AG10803 (cell line): ENCODE results near the gene ZDHHC19.

Experiments
- DNase-seq: peaks from one replicate; pipeline ENCODE4 v3.0.0; 2010; ENCODE audit warnings: low read depth
- H3K4me3 ChIP-seq: 2 replicates; pipeline ENCODE4 v1.5.1; 2011; ENCODE audit warnings: mild to moderate bottlenecking, low read length, control low read depth
- CTCF ChIP-seq: conservative IDR thresholded peaks from 2 replicates; pipeline ENCODE4 v1.5.1; 2011; ENCODE audit warnings: mild to moderate bottlenecking, low read length, control low read depth, inconsistent platforms

ZDHHC19 gene

DNA sequence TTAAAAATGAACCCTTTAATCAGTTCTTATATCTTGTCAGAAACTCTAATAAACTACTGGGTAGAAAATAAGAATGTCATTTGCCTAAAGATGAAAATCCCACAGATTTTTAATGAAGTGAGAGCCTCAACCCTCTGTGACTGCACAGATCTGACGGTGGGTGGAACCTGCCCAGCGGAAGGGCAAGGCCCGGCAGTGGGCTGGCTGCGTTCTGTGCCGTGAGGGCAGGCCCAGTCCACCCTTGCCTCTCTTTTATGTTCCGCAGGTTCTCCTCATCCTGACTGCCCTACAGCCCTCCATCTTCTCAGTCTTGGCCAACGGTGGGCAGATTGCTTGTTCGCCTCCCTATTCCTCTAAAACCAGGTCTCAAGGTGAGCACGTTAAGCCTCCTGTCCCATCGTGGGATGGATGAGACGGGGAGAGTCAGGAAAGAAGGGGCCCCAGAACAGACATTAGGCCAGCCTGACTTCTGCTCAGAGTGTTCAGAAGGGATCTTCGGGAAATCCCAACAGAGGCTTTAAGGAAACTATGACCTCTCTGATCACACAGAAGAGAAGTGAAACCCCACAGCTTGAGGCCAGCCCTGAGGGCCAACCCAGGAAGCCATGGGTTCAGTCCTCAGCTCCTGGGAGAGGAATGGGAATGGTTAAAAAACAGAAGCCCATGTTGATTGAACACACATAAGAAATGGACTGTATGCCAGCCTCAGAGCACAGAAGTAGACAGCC lies 21.1 kb upstream of the ZDHHC19 start:
- no peak for DNase-seq
- TF ChIP-seq CTCF, result no peak
- no peak overlapping the region for H3K4me3 ChIP-seq

DNA sequence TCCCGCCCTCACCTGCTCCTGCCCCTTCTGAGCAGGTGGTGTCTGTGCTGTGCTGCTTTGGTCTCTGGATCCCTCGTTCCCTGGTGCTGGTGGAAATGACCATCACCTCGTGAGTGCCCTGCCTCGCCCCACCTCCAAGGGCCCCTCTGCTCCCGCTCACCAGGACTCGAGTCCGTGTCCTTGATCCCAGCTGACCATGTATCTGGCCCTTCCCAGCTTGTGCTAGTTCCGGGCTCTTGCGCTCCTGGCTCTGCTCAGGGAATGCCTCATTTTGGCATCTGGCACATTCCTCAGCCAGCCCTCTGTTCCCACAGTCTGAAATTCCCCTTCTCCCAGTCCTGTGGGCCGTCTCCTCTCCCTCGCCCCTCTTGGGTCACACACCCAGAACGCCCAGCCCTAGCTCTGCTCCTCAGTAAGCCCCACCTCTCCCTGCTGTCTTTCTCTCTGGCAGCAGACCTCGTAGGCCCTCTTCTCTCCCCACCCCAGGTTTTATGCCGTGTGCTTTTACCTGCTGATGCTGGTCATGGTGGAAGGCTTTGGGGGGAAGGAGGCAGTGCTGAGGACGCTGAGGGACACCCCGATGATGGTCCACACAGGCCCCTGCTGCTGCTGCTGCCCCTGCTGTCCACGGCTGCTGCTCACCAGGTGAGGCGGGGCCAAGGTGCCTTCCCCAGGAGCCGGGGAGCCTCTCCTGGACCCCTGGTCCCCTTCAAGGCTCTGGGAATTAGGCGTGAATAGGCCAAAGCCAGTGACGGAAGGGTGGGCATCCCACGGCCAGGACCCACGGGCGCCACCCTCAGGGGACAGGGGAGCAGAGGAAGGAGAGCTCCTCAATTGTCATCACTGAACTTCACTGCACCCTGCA lies 16.7 kb upstream of the ZDHHC19 start:
- no peak overlapping the region for H3K4me3 ChIP-seq
- no peak for TF ChIP-seq CTCF
- DNase-seq, result peak; percentile 67

DNA sequence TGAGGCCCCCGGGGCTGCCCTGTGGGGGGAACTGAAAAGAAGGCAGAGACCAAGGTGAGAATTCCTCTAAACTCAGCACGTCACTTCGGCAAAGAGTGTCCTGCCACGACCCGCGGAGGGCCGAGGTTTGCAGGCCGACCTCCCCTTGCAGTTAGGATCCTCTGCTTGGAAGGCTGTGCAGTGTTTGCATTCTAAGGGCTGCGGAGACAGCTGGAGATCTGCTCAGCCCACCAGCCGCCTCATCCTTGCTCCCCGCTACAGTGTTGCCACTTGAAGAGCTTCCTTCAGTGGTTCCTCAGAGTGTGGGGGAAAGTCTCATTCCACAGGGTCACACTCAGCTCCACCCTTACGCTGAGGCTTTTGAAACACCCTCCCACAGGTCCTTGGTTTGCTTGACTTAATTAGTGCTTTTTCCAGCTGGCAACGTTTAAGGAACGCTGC lies 15.9 kb upstream of the ZDHHC19 start:
- peak; percentile 11 for DNase-seq
- no peak for TF ChIP-seq CTCF
- no peak overlapping the region for H3K4me3 ChIP-seq

GRCh38 chr3:196225763-196226364 lies 14.7 kb upstream of the ZDHHC19 start:
- H3K4me3 ChIP-seq, result no peak overlapping the region
- TF ChIP-seq CTCF, result no peak
- DNase-seq, result no peak

DNA sequence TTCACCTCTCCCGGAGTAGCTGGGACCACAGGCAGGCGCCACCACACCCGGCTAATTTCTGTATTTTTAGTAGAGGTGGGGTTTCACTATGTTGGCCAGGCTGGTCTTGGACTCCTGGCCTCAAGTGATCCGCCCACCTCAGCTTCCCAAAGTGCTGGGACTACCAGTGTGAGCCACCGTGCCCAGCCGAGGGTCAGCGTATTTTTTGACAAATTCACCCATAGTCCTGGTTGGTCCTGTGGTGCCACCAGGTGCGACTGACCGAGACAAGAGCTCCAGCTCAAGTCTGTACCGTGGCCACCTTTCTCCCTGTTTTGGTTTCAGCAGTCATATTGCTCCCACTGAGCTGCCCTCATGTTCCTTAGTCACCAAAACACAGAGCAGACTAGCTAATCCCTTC lies 13.9 kb upstream of the ZDHHC19 start:
- no peak for DNase-seq
- no peak overlapping the region for H3K4me3 ChIP-seq
- no peak for TF ChIP-seq CTCF

DNA sequence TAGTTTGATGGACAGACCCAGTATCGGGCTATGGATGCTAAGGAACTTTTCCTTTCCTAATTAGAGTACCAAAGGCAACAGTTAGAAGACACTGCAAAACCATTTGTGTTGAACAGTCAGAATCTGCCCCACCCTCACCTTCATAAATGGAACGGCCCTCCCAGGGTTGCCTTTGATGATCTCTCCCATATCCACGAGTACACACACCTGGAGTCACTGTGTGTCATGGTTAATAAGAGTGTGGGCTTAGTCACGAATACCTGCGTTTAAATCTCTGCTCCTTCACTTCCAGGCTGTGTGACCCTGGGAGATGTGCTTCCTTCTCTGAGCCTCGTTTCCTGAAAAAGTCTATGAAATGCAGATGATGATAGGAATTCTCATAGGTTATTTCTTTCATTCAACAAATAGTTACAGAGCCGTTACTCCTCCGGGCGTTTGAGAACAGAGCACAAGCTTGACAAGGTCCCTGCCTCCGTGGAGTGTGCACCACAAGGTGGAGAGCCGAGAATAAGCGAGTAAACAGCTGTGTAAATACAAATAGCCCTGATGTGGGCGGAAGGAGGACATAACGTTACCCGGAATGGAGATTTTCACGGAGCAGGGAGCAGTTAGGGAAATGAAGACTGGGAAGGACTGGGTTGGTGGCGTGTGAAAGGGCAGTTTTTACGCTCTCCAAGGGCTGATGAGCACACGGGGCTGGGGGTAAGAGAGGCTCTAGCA lies 11.8 kb upstream of the ZDHHC19 start:
- no peak for TF ChIP-seq CTCF
- no peak overlapping the region for H3K4me3 ChIP-seq
- DNase-seq, result no peak
